Measurements from ENCODE around the gene PRKD2.

PRKD2 gene

GRCh38 chr19:46660008-46660517 is 56.9 kb downstream of the PRKD2 start:
- no peak for DNase-seq

DNA sequence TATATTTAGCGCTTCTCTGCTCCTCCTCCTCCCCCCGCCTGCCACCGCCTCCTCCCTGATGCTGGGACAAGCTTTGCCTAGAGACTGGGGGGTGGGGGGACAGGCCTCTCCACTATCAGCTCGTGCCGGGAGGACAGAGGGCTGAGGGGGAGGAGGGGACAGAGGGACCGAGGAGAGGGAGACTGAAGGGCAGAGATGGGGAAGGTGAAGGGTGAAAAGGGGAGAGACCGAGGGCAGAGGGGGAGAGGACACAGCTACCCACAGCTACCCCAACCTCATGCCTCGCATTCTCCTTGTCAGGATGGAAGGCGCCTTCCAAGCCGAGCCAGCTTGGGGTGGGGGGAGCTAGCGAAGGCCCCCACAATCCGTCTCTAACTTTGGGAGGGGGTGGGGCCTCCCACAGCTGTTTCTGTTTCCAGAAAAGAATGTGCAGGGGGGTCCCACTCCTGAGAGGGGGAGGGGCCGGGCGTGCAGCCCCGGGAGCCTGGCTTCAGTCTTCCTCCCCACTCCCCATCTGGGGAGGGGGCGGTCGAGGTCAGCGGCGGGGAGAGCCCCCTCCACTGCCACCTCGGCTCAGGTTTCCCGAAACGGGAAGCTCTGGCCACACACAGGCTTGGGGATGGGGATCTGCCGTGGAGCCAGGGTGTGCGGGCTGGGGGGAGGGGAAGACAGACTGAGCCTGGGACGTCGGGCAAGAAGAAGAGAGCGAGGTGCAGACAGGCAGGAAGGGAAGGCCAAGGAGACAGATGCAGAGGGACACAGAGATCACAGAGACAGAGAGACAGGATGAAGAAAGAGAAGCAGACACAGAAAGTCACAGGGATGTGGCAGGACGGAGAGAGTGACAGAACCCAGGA is 57.5 kb downstream of the PRKD2 start:
- no peak for DNase-seq

DNA sequence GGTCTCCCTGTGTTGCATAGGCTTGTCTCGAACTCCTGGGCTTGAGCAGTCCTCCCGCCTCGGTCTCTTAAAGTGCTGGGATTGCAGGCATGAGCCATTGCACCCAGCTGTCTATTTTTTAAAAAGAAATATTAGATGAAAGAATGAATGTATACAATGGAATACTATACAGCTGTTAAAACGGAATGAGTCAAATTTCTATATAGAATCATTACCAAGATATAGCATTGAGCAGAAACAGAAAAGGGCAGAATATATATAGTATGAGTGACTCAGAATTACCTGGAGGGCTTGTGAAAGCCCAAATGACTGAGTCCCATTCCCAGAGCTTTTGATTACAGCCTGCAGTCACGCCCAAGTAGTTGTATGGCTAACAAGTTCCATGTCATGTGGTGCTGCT is 60.4 kb downstream of the PRKD2 start:
- DNase-seq, result no peak

DNA sequence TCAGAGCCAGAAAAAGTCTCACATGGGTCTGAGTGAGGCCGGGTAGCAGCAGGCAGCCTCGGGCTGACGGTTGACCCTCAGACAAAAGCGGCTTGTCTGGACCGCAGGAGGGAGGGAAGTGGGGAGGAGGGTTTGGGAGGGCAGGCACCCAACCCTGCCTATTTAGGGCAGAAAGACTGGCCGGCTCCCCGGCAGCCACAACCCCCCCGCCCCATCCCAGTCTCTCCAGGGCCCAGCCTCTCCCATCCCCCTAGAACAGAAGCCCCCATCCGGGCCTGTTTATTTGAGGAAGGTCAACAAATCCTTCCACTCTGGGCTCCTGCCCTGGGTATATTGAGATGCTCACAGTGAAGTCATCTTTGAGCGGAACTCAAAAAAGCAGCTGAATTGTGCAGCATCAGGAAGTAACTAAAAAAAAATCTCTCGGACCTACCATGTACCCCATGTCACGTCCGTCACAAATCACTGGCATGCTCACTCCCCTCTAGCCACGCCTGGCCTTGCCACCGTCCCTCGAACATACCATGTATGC is 62.2 kb downstream of the PRKD2 start:
- no peak for DNase-seq

DNA sequence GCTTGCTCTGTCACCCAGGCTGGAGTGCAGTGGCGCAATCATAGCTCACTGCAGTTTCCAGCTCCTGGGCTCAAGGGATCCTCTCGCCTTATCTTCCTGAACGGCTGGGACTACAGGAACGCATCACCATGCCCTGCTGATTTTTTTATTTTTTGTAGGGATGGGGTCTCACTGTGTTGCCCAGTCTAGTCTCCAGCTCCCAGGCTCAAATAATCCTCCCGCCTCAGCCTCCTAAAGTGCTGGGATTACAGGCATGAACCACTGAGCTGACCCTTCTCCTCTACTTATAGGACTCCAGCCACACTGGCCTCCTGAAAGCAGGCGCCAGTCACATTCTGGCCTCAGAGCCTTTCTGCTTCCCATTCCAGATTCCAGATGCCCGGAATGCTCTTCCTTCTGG is 66.5 kb downstream of the PRKD2 start:
- no peak for DNase-seq

GRCh38 chr19:46648961-46649960 is 67.7 kb downstream of the PRKD2 start:
- DNase-seq, result no peak

DNA sequence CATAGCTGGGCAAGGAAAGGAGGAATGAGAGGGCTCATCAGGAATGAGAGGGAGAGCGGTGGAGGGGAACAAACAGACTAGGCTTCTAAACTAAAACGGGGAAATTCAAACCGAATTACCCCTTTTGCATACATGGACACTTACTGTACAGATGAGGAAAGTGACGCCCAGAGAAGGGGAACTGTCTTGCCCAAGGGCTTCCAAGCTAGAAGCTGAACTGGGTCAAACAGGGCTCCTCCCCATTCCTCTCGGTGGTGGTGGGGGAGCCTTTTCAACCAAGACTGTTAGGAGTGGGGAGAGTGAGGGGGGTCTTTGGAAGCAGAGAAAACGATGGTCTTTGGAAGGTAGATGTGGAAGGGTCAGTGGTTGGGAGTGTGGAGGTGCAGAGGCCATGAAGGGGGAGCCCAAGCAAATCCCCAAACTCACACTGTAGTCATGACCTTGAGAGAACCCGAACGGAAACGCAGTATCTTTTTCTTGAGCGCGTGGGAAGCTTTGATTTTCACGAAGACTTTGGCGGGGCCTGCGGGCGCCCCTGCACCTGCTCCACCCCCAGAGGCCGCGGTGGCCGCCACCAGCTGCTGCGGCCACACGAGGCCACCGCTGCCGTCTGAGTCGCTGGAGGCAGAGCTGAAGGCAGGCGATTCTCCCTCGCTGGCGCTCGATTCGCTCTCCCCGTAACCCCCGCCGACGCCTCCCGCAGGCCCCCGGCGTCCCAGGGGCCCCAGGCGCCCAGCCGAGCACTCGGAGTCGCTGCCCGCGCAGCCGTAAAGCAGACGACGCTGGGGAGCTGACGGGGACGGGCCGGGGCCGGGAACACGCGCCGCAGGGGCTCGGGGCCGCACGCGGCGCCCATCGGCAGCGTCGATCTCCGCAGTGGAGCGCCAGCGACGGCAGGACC is 68.6 kb downstream of the PRKD2 start:
- DNase-seq, result no peak

GRCh38 chr19:46646402-46646801 is 70.5 kb downstream of the PRKD2 start:
- no peak for DNase-seq

- no peak for DNase-seq
Observed at GRCh38 chr19:46644720-46645119, 72.2 kb downstream of the PRKD2 start.

- no peak for DNase-seq
Observed at GRCh38 chr19:46640656-46641055, 76.3 kb downstream of the PRKD2 start.

DNA sequence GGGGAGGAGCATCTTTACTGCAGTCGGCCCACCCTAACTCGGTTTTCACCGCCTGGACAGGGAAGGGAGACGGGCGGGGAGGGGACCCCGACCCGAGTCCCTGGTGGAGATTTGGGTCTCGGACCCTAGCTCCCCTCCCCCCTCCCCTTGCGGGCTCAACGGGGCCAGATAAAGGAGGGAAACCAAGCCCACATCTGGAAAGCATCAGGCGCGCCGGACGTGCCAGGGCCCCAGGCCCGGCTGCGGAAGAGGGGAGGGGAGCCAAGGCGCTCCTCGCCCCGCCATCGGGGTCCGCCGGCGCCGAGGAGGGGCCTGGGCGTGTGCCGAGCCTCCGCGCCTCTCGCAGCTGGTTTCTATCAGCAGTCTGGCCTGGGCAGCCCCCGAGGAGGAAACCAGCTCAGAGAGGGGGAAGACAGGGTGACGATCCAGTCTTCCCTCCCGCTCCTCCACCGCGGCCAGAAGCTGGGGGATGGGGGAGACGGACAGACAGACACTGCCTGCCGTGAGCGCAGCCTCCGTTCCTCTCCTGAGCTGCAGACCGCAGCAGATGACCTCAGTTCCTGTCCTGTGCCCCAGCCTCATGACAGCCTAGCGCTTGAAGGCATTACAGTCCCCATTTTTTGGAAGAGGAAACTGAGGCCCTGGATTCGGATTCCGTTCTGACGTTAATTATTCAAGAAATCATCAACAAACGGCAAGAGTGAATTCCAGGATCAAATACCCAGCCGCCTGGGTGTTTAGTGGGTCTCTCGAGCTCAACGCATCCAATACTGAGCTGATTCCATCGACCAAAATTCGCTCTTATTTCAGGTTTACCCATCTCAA is 77.3 kb downstream of the PRKD2 start:
- DNase-seq, result no peak

DNA sequence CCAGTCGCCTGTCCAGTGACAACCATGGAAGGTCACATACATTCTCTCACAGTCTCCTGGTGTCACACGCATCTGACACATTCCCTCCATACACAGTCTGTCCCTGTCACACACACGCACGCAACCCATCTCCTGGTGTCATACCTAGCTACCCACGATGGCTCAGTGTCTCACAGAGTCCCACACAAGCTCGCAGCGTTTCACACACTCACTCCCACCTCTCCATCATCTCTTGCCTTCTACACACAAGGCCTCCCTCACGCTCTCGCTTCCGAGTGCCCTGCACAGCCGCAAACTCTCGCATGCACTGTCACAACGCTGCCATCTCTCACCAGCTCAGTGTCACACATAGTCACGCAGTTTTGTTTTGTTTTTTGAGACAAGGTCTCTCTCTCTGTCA is 79.7 kb downstream of the PRKD2 start:
- DNase-seq, result no peak

GRCh38 chr19:46635920-46636761 is 80.8 kb downstream of the PRKD2 start, which contains the start of gene GNG8:
Gene GNG8, minus strand, starts transcription at chr19:46636202. Its CDS starts 1,520 bp downstream, at chr19:46634682.
- no peak for DNase-seq

- no peak for DNase-seq
Observed at GRCh38 chr19:46634656-46635218, 82.2 kb downstream of the PRKD2 start.

GRCh38 chr19:46634045-46634655 is 82.8 kb downstream of the PRKD2 start:
- DNase-seq, result no peak

DNA sequence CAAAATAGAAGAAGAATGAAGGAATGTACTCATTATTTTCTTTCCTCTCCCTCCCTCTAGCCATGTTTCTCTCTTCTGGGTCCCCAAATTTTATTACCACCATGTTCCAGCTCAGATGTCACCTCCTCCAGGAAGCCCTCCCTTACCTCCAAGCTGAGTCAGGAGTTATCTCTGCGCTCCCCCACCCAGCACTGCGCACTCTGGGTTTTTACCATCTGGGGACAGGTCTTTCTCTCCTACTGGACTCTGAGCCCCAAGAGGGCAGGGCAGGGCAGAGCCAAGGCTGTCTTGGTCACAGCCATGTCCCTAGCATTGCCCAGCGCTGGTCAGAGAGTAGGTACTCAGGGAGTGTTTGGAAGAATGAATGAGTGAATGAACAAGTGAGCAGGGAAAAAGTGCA is 83.8 kb downstream of the PRKD2 start:
- DNase-seq, result no peak

- DNase-seq, result no peak
Observed at GRCh38 chr19:46631481-46631880, 85.4 kb downstream of the PRKD2 start.

DNA sequence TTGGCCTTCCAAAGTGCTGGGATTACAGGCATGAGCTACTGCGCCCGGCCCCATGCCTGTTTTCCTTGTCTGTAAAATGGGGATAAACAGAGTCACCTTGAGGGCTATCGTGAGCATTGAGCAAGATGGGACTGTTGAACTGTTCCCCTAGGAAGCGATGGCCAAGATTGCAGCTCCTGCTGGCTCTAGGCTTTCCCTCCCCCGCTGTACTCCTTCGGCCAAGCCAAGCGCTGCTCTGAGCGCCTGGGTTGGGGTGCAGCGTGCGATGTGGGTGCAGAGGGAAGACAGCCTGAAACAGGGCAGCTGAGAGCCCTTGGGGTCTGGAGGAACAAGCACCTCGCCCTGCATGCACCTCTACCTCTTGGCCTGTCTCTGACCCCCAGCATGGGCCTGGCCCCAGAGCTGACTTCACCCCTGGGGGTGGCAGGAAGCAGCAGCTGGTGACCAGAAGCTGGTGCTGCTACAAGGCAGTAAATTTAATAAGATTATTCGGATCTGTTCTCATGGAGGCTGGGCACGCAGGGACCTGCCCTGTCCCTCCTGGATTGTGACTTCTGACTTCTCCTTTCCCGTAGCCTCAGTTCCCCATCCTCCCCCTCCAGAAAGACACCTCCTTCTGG is 86.2 kb downstream of the PRKD2 start:
- DNase-seq, result no peak

DNA sequence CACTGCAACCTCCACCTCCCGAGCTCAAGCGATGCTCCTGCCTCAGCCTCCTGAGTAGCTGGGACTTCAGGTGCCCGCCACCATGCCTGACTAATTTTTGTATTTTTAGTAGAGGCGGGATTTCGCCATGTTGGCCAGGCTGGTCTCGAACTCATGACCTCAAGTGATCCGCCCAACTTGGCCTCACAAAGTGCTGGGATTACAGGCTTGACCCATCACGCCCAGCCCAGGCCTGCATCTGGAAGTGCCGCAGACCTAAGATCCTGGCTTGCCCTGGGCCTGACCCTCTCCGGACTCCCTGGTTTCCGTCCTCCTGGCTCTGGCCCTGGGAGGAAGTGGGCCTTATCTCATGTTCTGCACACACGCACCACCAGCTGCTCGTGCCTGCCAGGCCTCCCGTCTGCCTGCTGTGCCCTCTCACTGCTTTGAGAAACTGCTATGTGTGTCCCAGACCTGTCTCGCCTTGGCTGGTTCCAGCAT is 87.3 kb downstream of the PRKD2 start:
- DNase-seq, result no peak
